Fibroblast of the conjunctiva (primary cell): ENCODE measurements around the gene TBCD.

Experiments used
- DNase-seq: peaks from one replicate; pipeline ENCODE4 v3.0.0-alpha.2; 2010; ENCODE audit warnings: low read depth

The TBCD gene

GRCh38 chr17:82887255-82888164 lies 135.6 kb downstream of the TBCD start:
- no peak for DNase-seq

GRCh38 chr17:82888583-82889495 lies 137.0 kb downstream of the TBCD start:
- no peak for DNase-seq

- no peak for DNase-seq
These were observed 137.9 kb downstream of the TBCD start for GRCh38 chr17:82889496-82890338.

- no peak for DNase-seq
These were observed 138.5 kb downstream of the TBCD start for GRCh38 chr17:82890339-82890730.

- no peak for DNase-seq
These were observed 139.2 kb downstream of the TBCD start for GRCh38 chr17:82890926-82891678.

- no peak for DNase-seq
These were observed 140.0 kb downstream of the TBCD start for GRCh38 chr17:82891911-82892310.

GRCh38 chr17:82892899-82893565 lies 141.2 kb downstream of the TBCD start:
- no peak for DNase-seq

GRCh38 chr17:82893779-82894178 lies 141.9 kb downstream of the TBCD start:
- no peak for DNase-seq

GRCh38 chr17:82894389-82894788 lies 142.5 kb downstream of the TBCD start:
- no peak for DNase-seq

GRCh38 chr17:82895087-82895486 lies 143.2 kb downstream of the TBCD start:
- no peak for DNase-seq

GRCh38 chr17:82896071-82897000 lies 144.5 kb downstream of the TBCD start:
- no peak for DNase-seq

GRCh38 chr17:82897514-82898249 lies 145.8 kb downstream of the TBCD start:
- no peak for DNase-seq

GRCh38 chr17:82898976-82899514 lies 147.2 kb downstream of the TBCD start:
- DNase-seq = no peak

- no peak for DNase-seq
These were observed 148.1 kb downstream of the TBCD start for GRCh38 chr17:82899941-82900340.

GRCh38 chr17:82900741-82901140 lies 148.9 kb downstream of the TBCD start:
- no peak for DNase-seq

- no peak for DNase-seq
These were observed 149.5 kb downstream of the TBCD start for GRCh38 chr17:82901356-82901755.

GRCh38 chr17:82901856-82902255 lies 150.0 kb downstream of the TBCD start:
- no peak for DNase-seq
